NCI-H146 treated with DMSO at 0.1 percent for 48 hours (cell line): ENCODE measurements around the gene AGXT.

Experiments used
- DNase-seq: peaks from one replicate; lab custom pipeline; 2025; ENCODE audit not compliant: unreplicated experiment; lab: John Stamatoyannopoulos, UW

Gene AGXT

DNA sequence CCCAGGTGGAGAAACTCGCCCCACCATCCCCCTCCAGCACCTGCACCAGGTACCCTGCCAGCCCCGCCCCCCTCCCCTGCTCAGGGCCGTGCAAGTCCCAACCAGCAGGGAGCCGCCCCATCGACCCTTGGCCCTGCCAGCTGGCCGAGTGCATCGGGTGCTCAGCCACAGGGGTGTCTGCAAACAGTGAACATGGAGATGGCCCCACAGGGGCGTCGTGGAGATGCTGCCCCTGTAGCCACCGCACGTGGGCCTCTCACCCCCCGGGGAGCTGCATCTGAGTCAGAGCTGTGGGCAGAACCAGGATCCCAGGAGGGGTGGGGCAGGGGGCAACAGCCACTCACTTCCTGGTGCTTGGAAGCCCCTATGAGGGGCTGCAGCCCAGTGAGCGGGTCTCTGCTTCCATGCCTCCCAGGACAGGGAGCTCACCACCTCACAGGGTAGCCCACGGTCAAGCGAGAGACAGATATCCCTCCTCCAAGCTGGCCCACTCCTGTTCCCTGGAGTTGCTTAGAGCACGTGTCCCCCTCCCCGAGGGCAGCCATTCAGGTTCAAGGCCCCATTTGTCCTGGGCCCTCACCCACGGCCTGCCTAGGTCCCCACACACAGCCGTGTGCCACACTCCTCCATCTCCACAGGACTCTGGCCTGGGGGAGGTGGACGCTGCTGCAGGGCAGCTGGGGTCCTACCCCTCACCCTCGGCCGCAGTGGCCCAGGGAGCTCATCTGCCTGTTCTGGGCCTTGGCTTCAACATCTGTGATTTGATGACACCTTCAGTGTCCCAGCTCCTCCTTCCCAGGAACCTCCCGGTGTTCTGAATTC is 28.5 kb downstream of the AGXT start:
- peak; percentile 51 for DNase-seq

DNA sequence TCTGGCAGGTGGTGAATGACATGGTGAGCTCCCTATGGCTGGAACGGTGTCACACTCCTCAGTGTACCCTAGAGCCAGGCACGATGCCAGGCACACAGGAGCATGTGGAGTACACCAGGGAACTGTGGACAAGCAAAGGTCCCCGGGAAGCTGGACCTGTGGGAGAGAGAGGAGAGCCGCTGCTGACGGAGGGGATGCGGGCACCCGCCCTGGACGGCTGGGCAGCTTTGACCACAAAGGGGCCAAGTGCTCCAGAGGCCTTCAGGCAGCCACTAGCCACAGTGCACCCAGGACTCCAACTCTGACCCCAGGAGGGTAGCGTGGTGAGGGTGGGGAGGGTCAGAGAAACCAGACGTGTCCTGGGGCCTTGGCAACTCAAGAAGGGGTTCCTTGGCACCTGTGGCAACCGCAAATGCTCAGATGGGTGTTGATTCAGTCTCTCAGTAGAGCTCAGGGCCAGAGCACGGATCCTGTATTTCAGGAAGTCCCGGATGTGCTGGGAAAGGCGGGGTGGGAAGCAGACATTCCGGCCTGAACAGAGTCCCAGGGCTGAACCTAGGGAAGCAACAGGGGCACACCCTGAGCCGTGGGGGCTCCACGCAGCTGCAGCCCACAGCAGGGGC is 29.6 kb downstream of the AGXT start:
- no peak for DNase-seq

DNA sequence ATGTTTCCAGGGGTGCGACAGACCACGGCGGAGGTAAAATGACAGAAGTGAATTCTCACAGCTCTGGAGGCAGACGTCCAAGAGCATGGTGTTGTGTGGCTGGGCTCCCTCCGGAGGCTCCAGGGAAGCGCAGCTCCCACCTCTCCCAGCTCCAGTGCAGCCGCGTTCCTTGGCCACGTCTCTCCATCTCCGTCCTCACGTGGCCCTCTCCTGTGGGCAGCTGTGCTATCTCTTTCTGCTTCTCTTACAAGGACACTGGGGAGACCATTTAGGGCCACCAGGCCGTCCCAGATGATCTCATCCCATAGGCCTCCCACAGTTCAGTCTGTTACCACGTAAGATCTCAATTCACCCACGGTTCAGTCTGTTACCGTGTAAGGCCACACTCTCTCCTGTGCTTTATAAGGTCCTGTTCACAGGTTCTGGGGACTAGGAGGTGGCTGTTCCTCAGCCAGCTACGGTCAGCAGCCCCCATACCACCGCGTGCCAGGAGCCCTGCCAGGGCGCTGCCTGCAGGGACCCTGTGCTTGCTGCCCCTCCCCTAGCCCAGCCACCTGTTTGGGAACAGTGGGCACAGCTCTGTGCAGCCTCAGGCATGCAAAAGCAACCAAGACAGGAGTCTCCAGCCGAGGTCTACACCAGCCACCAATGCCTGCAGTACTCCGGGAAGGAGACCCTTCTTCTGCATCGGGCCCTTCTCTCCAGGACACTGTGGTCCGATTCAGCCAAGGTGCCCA is 30.3 kb downstream of the AGXT start:
- DNase-seq: no peak

GRCh38 chr2:240899468-240899865 is 30.8 kb downstream of the AGXT start:
- DNase-seq: no peak

- DNase-seq: no peak
Observed at GRCh38 chr2:240900141-240900860, 31.7 kb downstream of the AGXT start.

- DNase-seq: no peak
Observed at GRCh38 chr2:240901986-240902614, 33.5 kb downstream of the AGXT start.

- no peak for DNase-seq
Observed at GRCh38 chr2:240902615-240903041, 34.0 kb downstream of the AGXT start.

GRCh38 chr2:240903191-240904060 is 34.8 kb downstream of the AGXT start:
- DNase-seq: no peak

GRCh38 chr2:240904216-240905175 is 35.9 kb downstream of the AGXT start:
- DNase-seq: no peak

- DNase-seq: no peak
Observed at GRCh38 chr2:240905176-240905781, 36.7 kb downstream of the AGXT start.

- DNase-seq: peak; percentile 9
Observed at GRCh38 chr2:240906141-240906910, 37.7 kb downstream of the AGXT start, which contains the start of gene CROCC2. CROCC2 (plus strand) TSS chr2:240906336; CDS start chr2:240906514, 178 bp downstream.

DNA sequence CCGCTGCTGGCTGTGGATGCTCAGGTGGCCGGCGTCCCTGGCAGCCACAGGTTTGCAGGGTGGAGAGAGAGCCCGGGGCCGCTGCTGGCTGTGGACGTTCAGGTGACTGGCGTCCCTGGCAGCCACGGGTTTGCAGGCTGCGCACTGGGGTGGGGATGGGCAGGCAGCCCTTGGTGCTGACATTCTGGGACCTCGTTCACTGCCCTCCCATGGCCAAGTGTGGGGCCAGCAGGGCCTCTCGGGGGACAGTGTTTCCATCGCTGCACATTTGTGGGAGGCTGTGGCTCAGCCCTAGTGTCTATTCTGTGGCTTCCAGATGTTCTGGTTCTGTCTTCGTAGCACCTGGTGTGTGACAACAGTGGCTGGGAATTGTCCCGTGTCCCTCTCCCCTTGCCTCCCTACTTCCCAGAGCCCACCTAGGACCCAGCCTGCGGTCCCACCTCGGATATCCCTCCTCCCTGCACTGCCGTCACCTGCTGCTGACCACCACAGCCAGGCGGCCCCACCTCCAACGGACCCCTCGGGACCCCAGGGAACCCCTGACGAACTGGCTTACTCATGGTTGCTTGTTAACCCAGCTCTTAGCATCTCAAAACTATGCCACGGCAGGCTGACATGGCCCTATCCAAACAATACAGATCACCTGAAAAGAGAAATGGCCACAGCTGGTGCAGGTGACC is 38.4 kb downstream of the AGXT start:
- no peak for DNase-seq

- no peak for DNase-seq
Observed at GRCh38 chr2:240909216-240909974, 40.8 kb downstream of the AGXT start.

GRCh38 chr2:240911641-240912265 is 43.1 kb downstream of the AGXT start:
- DNase-seq: no peak
